ENCODE results near the gene TNIK.

- no peak for TF ChIP-seq REST (IDR thresholded peaks at IDR 0.05; ENCODE audit: unreplicated experiment)
- TF ChIP-seq STAT1 (IDR thresholded peaks at IDR 0.05; ENCODE audit: unreplicated experiment), result no peak
- TF ChIP-seq CTCF (conservative IDR thresholded peaks at IDR 0.05; ENCODE audit: low read depth in 2 of 2), result no peak
- no peak for TF ChIP-seq EZH2 (IDR thresholded peaks at IDR 0.05; ENCODE audit: low read depth, unreplicated experiment)
- TF ChIP-seq CREB1 (CRISPR knock-in tag; IDR thresholded peaks at IDR 0.05; ENCODE audit: low read depth), result no peak
- TF ChIP-seq ZNF331 (CRISPR knock-in tag; IDR thresholded peaks at IDR 0.05; ENCODE audit: low read depth), result no peak
- TF ChIP-seq POLR2AphosphoS5 (IDR thresholded peaks at IDR 0.05; ENCODE audit: low read depth), result no peak
Measured at GRCh38 chr3:171169443-171169842, 290.8 kb downstream of the TNIK start.
